ENCODE data around the gene CACNA1I.

The CACNA1I gene

GRCh38 chr22:39697790-39698430 lies 127.4 kb downstream of the CACNA1I start:
- DNase-seq (ENCODE audit: low read depth): no peak

- no peak for DNase-seq (ENCODE audit: low read depth)
These were observed 129.2 kb downstream of the CACNA1I start for GRCh38 chr22:39699631-39700360.

- no peak for DNase-seq (ENCODE audit: low read depth)
These were observed 130.0 kb downstream of the CACNA1I start for GRCh38 chr22:39700565-39700964.

- DNase-seq (ENCODE audit: low read depth): no peak
These were observed 132.5 kb downstream of the CACNA1I start for GRCh38 chr22:39703091-39703490.

GRCh38 chr22:39703928-39704639 lies 133.5 kb downstream of the CACNA1I start:
- DNase-seq (ENCODE audit: low read depth): no peak

- no peak for DNase-seq (ENCODE audit: low read depth)
These were observed 134.8 kb downstream of the CACNA1I start for GRCh38 chr22:39705386-39705785.

- no peak for DNase-seq (ENCODE audit: low read depth)
These were observed 136.0 kb downstream of the CACNA1I start for GRCh38 chr22:39706376-39707140.

- DNase-seq (ENCODE audit: low read depth): no peak
These were observed 136.8 kb downstream of the CACNA1I start for GRCh38 chr22:39707351-39707750.

GRCh38 chr22:39707816-39708215 lies 137.3 kb downstream of the CACNA1I start:
- DNase-seq (ENCODE audit: low read depth): no peak

- DNase-seq (ENCODE audit: low read depth): no peak
These were observed 140.0 kb downstream of the CACNA1I start for GRCh38 chr22:39710380-39711150.

- no peak for DNase-seq (ENCODE audit: low read depth)
These were observed 141.5 kb downstream of the CACNA1I start for GRCh38 chr22:39712081-39712480.

GRCh38 chr22:39712751-39713525 lies 142.4 kb downstream of the CACNA1I start:
- DNase-seq (ENCODE audit: low read depth): no peak

- no peak for DNase-seq (ENCODE audit: low read depth)
These were observed 143.3 kb downstream of the CACNA1I start for GRCh38 chr22:39713799-39714290.

- no peak for DNase-seq (ENCODE audit: low read depth)
These were observed 143.8 kb downstream of the CACNA1I start for GRCh38 chr22:39714321-39714720.

GRCh38 chr22:39715778-39716495 lies 145.4 kb downstream of the CACNA1I start:
- DNase-seq (ENCODE audit: low read depth): no peak

GRCh38 chr22:39716534-39716933 lies 146.0 kb downstream of the CACNA1I start:
- no peak for DNase-seq (ENCODE audit: low read depth)

GRCh38 chr22:39717099-39717498 lies 146.5 kb downstream of the CACNA1I start:
- no peak for DNase-seq (ENCODE audit: low read depth)

- no peak for DNase-seq (ENCODE audit: low read depth)
These were observed 147.7 kb downstream of the CACNA1I start for GRCh38 chr22:39718206-39718605.

GRCh38 chr22:39718921-39719475 lies 148.4 kb downstream of the CACNA1I start:
- DNase-seq (ENCODE audit: low read depth): no peak
